HG02759 (cell line): ENCODE results near the gene TEX55.
"Not testable (repeated sequence)": the region's sequence is repeated elsewhere in the genome, so short reads cannot be mapped to it uniquely, and the experiment has no call there.

Source experiments
- ATAC-seq: cut with Tn5 transposase; IDR thresholded peaks from one replicate; pipeline ENCODE4 v1.9.1; 2021; ENCODE audit warnings: mild to moderate bottlenecking, moderate library complexity; ENCODE audit not compliant: unreplicated experiment

TEX55 gene

DNA sequence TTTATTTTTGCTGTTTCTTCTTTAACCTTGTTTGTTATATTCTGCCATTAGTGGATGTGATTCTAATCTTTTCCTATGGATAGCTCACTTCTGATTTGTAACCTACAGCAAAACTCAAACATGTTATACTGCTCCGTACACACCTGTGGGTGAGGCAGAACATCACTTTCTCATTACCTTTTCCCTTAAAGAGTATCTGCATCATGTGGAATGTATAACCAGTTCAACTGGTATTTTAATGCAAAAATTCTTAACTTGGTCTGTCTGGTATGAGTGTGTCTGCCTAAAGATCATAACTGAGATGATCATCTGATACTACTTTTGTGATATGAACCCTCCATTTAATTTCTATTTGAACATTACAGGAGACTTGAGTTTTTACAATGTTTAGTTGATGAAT, 14.4 kb downstream of the TEX55 start:
- no peak for ATAC-seq

DNA sequence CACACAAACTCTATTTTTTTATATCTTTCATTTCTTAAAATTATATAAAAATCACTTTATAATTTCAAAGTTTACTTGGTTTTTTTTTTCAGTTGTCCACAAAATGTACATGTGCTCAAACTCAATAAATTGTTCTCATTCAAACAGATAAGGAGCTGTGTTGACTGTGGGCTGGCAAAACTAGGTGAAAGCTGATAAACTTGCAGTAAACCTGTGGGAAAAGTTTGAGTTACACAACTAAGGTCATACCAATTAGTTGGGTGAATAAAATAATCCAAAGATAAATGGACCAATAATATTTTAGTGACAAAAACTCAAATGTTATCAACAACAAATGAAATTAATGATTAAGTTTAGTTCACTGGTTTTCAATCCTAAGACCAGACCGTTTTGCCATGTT, 14.8 kb downstream of the TEX55 start:
- no peak for ATAC-seq

GRCh38 chr3:119161240-119161639, 15.3 kb downstream of the TEX55 start:
- ATAC-seq = no peak

- not testable (repeated sequence) for ATAC-seq
Measured at GRCh38 chr3:119164745-119165144, 18.8 kb downstream of the TEX55 start.

GRCh38 chr3:119170821-119171220, 24.9 kb downstream of the TEX55 start:
- no peak for ATAC-seq

DNA sequence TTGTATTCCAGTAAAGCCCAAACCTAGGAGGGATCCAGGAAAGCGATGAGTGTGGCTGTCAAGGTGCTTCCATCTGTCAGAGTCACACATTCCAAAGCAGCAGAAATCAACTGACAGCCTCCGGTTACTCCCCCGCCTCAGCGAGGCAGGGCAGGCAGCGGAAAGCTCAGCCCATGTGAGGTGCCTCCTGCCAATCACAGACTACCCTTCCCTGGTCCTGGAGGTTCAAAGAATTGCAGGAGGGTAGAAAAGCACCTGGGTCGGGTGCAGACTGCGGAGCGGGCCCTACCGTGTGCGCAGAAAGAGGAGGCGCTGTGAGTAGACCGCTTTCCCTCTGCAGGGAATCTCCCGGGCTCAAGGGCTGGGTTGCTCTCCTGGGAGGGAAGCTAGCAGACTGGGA, 27.4 kb downstream of the TEX55 start, which contains the start of gene UPK1B:
Gene UPK1B (plus strand): TSS at position 274 of the 400 bp plus-strand sequence. CDS start 13,144 bp downstream, outside the sequence.
- ATAC-seq = no peak

- no peak for ATAC-seq
Measured at GRCh38 chr3:119175872-119176756, 30.1 kb downstream of the TEX55 start.

GRCh38 chr3:119176778-119177177, 30.8 kb downstream of the TEX55 start:
- no peak for ATAC-seq

GRCh38 chr3:119177321-119177720, 31.4 kb downstream of the TEX55 start:
- ATAC-seq = no peak

GRCh38 chr3:119181765-119182164, 35.8 kb downstream of the TEX55 start:
- no peak for ATAC-seq

DNA sequence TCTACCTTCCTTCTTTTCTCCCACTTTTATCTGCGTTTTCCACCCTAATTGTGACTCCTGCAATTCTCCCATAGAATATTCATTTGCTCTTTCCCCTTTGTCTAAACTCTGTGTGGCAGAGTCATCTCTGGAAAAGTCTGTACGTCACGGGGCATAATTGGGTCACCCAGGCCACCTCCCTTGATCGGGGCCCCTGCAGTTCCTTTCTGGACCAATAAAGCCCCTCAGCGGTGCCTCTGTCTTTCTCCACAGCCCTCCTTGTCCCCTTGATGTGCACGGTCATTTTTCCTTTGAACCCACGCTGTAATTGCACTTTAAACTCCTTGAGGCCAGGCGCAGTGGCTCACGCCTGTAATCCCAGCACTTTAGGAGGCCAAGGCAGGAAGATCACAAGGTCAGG, 38.1 kb downstream of the TEX55 start:
- no peak for ATAC-seq

- no peak for ATAC-seq
Measured at GRCh38 chr3:119184796-119185570, 39.0 kb downstream of the TEX55 start.

GRCh38 chr3:119187266-119187665, 41.3 kb downstream of the TEX55 start:
- ATAC-seq = no peak

DNA sequence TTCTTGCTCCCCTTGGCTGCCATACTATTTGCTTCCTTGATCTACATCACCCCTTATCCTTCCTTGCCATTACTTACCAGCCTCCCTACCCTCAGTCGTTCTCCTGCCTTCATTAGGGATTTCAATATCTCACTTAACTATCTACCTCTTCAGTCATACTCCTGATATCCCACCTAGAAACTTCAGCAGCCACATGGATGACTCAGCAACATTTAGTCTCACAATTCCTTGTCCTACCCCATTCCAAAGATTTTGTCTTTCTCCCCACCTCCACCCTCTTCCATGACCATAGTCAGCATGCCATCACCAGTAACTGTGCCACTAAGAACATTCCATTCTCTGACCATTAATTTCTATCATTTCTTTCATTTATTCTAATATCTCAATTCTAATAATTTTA, 45.8 kb downstream of the TEX55 start:
- no peak for ATAC-seq

DNA sequence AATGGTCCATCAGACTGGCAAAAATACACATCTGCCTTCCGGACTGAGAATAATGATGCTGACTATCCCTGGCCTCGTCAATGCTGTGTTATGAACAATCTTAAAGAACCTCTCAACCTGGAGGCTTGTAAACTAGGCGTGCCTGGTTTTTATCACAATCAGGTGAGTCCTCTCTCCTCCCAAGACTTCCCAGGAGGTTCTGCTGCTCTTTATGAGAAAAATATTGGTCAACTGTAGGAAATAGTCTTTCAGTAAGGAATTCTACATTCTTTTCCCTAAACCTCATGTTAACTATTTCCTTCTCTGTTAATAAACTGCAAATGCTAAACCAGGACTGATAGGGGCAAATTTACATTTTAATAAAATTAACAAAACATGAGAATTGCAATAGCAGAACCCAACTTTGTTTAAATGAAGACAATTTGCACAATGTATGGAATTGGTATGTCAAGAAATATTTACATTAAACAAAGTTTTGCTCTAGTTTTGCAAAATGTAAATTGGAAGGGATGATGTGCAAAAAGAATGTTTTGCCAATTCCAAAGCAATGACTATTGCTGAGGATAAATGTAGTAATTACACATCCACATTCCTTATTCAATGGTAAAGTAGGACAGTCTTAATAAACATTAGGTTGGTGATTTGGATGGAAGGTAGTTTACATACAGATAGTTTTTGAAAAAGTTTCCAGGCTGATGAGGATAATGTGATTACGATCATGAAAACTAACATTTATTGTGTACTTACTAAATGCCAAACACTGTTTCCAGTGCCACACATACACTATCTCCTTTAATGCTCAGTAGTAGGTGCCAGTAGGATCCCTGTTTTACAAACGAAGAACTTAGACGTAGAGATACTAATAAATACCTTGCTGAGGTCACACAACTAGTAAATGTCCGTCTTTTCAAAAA, 48.5 kb downstream of the TEX55 start:
- ATAC-seq = no peak

DNA sequence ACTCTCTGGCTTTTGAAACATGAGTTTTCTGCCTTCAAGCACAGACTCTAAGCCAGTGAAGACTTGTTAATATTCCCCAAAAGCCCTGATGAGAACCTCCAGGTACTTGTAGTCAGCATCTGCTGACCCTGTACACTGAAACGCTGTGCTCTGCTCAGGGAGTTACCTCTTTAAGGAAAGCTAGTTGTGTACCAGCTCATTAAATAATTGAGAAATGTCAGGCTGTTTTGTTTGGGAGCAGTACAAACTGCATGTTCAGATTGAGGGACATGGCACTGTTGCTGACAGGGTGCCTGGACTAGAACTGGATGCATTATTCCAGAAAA, 49.1 kb downstream of the TEX55 start:
- ATAC-seq = no peak

GRCh38 chr3:119195911-119196310, 49.9 kb downstream of the TEX55 start:
- no peak for ATAC-seq
